Measurements from ENCODE around the gene FASTKD3. TPM values are rescaled to one million over a fixed set of nuclear protein-coding genes. Genes with fewer than 3 reads are reported as not detected.

FASTKD3 gene
- total RNA-seq, 1 experiment from 2014 or later, result 9.9 TPM

DNA sequence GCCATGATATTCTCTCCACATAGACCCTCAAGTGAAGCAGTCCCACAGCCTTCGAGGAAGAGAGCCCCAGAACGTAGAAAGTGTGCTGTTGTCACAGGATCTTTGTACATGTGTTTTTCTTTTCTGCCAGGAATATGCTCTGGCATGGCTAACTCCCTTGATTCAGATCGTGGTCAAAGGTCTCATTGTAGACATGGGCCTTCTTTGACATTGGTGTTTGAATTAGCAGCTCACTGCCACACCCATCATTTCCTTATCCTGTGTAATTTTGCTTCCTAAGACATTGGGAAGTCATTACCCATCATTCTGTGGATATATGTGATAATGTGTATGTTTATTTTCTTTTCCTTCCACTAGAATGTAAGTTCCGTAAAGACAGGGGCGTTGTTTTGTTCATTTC, 25.6 kb upstream of the FASTKD3 start:
- ChIA-PET CTCF (no interaction called here), POLR2A (no interaction called here)
- no peak overlapping the region for H3K4me3 ChIP-seq (ENCODE audit: low read depth in 2 of 2, low read length in 2 of 2)
- H3K36me3 ChIP-seq (ENCODE audit: control insufficient read depth, insufficient read depth, low read length), result peaks cover 59% of the 10 kb centered on the region
- H3K9me3 ChIP-seq (ENCODE audit: control insufficient read depth, insufficient read depth, low read depth, low read length), result no peaks in the 10 kb centered on the region
- no peak for DNase-seq (ENCODE audit: low read depth, low spot score)
- ATAC-seq, result no peak
- no peaks in the 10 kb centered on the region for H3K27me3 ChIP-seq (ENCODE audit: control insufficient read depth, insufficient read depth, low read length)
- BruUV-seq (replicated peaks), result no TSS peak
- intact Hi-C loops (cut with micrococcal nuclease; ENCODE audit: unreplicated experiment) (no loop called here), in situ Hi-C loops (cut with HindIII; ENCODE audit: low pct_unique_long_range_greater_than_20kb, low sequenced_read_pairs) (no loop called here)
- TF ChIP-seq SIN3A (IDR thresholded peaks at IDR 0.05; ENCODE audit: borderline replicate concordance, insufficient read depth, low read depth, low read length) (no peak), POLR2AphosphoS5 (IDR thresholded peaks at IDR 0.05; ENCODE audit: low read depth, low read length) (no peak), TCF7L2 (IDR thresholded peaks at IDR 0.05; ENCODE audit: low read depth, low read length) (no peak)
- TF ChIP-seq, protein P1, sequence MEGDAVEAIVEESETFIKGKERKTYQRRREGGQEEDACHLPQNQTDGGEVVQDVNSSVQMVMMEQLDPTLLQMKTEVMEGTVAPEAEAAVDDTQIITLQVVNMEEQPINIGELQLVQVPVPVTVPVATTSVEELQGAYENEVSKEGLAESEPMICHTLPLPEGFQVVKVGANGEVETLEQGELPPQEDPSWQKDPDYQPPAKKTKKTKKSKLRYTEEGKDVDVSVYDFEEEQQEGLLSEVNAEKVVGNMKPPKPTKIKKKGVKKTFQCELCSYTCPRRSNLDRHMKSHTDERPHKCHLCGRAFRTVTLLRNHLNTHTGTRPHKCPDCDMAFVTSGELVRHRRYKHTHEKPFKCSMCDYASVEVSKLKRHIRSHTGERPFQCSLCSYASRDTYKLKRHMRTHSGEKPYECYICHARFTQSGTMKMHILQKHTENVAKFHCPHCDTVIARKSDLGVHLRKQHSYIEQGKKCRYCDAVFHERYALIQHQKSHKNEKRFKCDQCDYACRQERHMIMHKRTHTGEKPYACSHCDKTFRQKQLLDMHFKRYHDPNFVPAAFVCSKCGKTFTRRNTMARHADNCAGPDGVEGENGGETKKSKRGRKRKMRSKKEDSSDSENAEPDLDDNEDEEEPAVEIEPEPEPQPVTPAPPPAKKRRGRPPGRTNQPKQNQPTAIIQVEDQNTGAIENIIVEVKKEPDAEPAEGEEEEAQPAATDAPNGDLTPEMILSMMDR (IDR thresholded peaks at IDR 0.05), result no peak
- TF ChIP-seq, protein P2, sequence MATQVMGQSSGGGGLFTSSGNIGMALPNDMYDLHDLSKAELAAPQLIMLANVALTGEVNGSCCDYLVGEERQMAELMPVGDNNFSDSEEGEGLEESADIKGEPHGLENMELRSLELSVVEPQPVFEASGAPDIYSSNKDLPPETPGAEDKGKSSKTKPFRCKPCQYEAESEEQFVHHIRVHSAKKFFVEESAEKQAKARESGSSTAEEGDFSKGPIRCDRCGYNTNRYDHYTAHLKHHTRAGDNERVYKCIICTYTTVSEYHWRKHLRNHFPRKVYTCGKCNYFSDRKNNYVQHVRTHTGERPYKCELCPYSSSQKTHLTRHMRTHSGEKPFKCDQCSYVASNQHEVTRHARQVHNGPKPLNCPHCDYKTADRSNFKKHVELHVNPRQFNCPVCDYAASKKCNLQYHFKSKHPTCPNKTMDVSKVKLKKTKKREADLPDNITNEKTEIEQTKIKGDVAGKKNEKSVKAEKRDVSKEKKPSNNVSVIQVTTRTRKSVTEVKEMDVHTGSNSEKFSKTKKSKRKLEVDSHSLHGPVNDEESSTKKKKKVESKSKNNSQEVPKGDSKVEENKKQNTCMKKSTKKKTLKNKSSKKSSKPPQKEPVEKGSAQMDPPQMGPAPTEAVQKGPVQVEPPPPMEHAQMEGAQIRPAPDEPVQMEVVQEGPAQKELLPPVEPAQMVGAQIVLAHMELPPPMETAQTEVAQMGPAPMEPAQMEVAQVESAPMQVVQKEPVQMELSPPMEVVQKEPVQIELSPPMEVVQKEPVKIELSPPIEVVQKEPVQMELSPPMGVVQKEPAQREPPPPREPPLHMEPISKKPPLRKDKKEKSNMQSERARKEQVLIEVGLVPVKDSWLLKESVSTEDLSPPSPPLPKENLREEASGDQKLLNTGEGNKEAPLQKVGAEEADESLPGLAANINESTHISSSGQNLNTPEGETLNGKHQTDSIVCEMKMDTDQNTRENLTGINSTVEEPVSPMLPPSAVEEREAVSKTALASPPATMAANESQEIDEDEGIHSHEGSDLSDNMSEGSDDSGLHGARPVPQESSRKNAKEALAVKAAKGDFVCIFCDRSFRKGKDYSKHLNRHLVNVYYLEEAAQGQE (IDR thresholded peaks at IDR 0.05; ENCODE audit: insufficient read depth in 1 of 2, low read depth in 2 of 2, low read length in 1 of 2), result no peak
- no peaks in the 10 kb centered on the region for H3K4me1 ChIP-seq (ENCODE audit: control insufficient read depth, insufficient read depth, low read length)
- no peak overlapping the region for H3K27ac ChIP-seq (ENCODE audit: low read length)

DNA sequence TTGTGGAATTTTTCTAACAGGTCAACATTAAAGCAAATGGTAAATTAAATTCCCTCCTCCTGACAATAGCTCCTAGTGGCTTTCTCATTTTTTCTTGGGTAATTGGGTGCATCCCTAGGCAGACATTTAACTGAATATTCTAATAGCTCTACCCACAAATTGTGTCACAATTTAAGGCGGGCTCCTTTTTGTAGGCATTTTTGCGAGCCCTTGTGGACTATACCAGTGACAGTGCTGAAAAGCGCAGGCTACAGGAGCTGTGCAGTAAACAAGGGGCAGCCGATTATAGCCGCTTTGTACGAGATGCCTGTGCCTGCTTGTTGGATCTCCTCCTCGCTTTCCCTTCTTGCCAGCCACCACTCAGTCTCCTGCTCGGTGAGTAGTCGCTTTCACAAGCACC, 20.1 kb upstream of the FASTKD3 start:
- peaks cover 47% of the 10 kb centered on the region for H3K36me3 ChIP-seq (ENCODE audit: control insufficient read depth, insufficient read depth, low read length)

More for the DNA sequence above, 20.1 kb upstream of the FASTKD3 start:
- no peak overlapping the region for H3K4me3 ChIP-seq (ENCODE audit: low read depth in 2 of 2, low read length in 2 of 2)
- ATAC-seq (no peak), DNase-seq (ENCODE audit: low read depth, low spot score) (no peak)
- ChIA-PET POLR2A (no interaction called here), CTCF (interaction anchor here (0.5 to 0.6 kb wide), 2 partner anchors 1266 to 1295 kb away, joined by 3 to 5 read pairs; no protein-coding TSS in a partner anchor)
- H3K4me1 ChIP-seq (ENCODE audit: control insufficient read depth, insufficient read depth, low read length), result no peaks in the 10 kb centered on the region
- intact Hi-C loops (cut with micrococcal nuclease; ENCODE audit: unreplicated experiment) (no loop called here), in situ Hi-C loops (cut with HindIII; ENCODE audit: low pct_unique_long_range_greater_than_20kb, low sequenced_read_pairs) (no loop called here)
- BruUV-seq (replicated peaks), result no TSS peak
- H3K9me3 ChIP-seq (ENCODE audit: control insufficient read depth, insufficient read depth, low read depth, low read length), result no peaks in the 10 kb centered on the region
- TF ChIP-seq, protein P2 (IDR thresholded peaks at IDR 0.05; ENCODE audit: insufficient read depth in 1 of 2, low read depth in 2 of 2, low read length in 1 of 2), result no peak
- no peak for TF ChIP-seq TCF7L2 (IDR thresholded peaks at IDR 0.05; ENCODE audit: low read depth, low read length)
- TF ChIP-seq POLR2AphosphoS5 (IDR thresholded peaks at IDR 0.05; ENCODE audit: low read depth, low read length), result no peak
- TF ChIP-seq, protein P1 (IDR thresholded peaks at IDR 0.05), result no peak
- TF ChIP-seq SIN3A (IDR thresholded peaks at IDR 0.05; ENCODE audit: borderline replicate concordance, insufficient read depth, low read depth, low read length), result no peak
- H3K27ac ChIP-seq (ENCODE audit: low read length), result no peak overlapping the region
- H3K27me3 ChIP-seq (ENCODE audit: control insufficient read depth, insufficient read depth, low read length), result no peaks in the 10 kb centered on the region

All from Panc1 (cell line).